PFSK-1 (cell line): ENCODE measurements around the gene DOCK10. TPM values are rescaled to one million over a fixed set of nuclear protein-coding genes. Genes with fewer than 3 reads are reported as not detected.

Experiments used
- FOXP2 ChIP-seq: optimal IDR thresholded peaks from 2 replicates; pipeline ENCODE3; 2011; ENCODE audit warnings: borderline replicate concordance, control low read depth, inconsistent platforms; ENCODE audit not compliant: insufficient read depth; ENCODE audit errors: extremely low read length, extremely low read depth
- POLR2AphosphoS5 ChIP-seq: IDR thresholded peaks from 2 replicates; pipeline ENCODE4 v1.6.1; 2012; ENCODE audit warnings: low read depth, mild to moderate bottlenecking, control low read depth, low read length, moderate library complexity
- SIN3A ChIP-seq: IDR thresholded peaks from 2 replicates; pipeline ENCODE4 v1.6.1; 2012; ENCODE audit warnings: mild to moderate bottlenecking, low read length, moderate library complexity, borderline replicate concordance; ENCODE audit not compliant: insufficient read depth
- TAF1 ChIP-seq: IDR thresholded peaks from 2 replicates; pipeline ENCODE4 v1.6.1; 2012; ENCODE audit warnings: low read length, control low read depth, borderline replicate concordance; ENCODE audit not compliant: insufficient read depth
- polyA plus RNA-seq: library from polyadenylated mRNA; unstranded; fragments of >200 nt; gene quantifications from one replicate; pipeline ENCODE4 v1.2.1, GENCODE V29; 2012; ENCODE audit warnings: low read depth, missing spikeins; ENCODE audit not compliant: insufficient read length
- TF ChIP-seq, protein P1 (sequence below), 2 experiments: IDR thresholded peaks; 2 replicates each; pipeline versions ENCODE4 v1.6.1 to v1.8.0; 2011 to 2012; ENCODE audit warnings: low read depth in 2 of 2, low read length in 2 of 2, control low read depth in 1 of 2, inconsistent platforms in 1 of 2, mild to moderate bottlenecking in 1 of 2, moderate library complexity in 1 of 2; ENCODE audit not compliant: insufficient read depth in 1 of 2

Gene DOCK10
- 1.1 TPM for polyA plus RNA-seq

DNA sequence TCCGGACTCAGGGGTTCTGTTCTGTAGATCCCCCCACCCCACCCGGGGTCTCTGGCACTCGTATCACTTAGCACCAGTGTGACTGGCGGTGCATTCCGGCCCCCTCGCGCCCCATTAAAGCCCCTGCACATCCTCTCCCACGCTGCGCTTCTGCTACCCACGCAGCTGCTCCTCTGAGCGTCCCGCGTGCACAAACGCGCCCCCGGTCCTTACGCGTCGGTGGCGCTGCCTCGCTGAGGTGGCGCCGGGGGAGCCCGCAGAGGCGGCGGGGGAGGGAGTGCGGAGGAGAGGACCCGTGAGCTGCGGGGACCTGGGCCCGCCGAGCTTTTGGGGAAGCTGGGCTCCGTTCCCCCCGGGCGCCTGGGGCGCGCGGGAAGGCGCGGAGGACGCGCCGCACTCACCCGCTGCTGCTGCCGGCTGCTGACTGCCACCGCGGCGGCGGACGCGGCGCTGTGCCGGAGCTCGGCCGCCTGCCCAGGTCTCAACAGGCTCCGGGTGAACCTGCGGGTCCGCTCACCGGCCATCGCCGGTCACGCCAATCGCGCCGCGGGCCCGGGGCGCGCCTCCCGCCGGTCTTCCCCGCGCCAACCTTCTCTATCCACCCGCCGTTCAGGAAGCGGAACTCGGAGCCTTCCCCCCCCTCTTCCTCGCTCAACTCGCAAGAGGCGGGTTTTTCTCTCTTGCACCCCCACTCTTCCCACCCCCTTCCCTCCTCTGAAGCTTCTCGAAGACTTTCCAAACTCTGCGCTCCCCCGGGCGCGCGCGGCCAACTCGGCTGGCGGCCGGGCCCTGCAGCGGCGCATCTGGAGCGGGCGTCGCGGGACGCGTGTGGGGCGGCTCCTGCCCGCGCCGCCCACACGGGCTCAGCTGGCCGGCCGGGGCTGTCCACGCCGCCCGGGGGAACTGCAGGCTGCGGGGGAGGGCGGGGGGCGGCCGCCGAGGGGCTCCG lies at the start of gene DOCK10:
TSS of gene DOCK10 (minus strand) at position 618 of the 949 bp plus-strand sequence. CDS start at position 524, 94 bp downstream.
- TF ChIP-seq FOXP2 = no peak

DNA sequence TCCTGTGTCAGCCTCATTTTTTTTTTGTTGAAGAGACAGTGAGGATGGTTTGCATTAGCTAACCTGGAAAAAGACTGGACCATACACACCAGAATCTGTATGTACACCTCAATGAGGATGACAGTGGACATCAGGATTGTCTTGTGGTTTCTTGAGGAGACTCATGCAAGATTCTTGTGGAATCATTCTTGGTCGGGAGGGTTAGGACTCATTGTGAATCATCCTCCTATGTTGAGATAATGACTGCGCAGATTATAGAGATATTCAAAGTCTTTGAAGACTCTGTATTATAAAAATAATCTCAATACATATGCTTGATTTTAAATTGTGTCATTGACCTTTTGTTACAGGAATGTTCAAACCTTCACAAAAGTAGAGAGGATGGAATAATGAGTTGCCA lies 49.1 kb upstream of the DOCK10 start:
- TF ChIP-seq FOXP2 (no peak), POLR2AphosphoS5 (no peak), SIN3A (no peak), TAF1 (no peak)
- TF ChIP-seq, protein P1, sequence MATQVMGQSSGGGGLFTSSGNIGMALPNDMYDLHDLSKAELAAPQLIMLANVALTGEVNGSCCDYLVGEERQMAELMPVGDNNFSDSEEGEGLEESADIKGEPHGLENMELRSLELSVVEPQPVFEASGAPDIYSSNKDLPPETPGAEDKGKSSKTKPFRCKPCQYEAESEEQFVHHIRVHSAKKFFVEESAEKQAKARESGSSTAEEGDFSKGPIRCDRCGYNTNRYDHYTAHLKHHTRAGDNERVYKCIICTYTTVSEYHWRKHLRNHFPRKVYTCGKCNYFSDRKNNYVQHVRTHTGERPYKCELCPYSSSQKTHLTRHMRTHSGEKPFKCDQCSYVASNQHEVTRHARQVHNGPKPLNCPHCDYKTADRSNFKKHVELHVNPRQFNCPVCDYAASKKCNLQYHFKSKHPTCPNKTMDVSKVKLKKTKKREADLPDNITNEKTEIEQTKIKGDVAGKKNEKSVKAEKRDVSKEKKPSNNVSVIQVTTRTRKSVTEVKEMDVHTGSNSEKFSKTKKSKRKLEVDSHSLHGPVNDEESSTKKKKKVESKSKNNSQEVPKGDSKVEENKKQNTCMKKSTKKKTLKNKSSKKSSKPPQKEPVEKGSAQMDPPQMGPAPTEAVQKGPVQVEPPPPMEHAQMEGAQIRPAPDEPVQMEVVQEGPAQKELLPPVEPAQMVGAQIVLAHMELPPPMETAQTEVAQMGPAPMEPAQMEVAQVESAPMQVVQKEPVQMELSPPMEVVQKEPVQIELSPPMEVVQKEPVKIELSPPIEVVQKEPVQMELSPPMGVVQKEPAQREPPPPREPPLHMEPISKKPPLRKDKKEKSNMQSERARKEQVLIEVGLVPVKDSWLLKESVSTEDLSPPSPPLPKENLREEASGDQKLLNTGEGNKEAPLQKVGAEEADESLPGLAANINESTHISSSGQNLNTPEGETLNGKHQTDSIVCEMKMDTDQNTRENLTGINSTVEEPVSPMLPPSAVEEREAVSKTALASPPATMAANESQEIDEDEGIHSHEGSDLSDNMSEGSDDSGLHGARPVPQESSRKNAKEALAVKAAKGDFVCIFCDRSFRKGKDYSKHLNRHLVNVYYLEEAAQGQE (IDR thresholded peaks at IDR 0.05; ENCODE audit: insufficient read depth in 1 of 2, low read depth in 2 of 2, low read length in 2 of 2) = no peak

DNA sequence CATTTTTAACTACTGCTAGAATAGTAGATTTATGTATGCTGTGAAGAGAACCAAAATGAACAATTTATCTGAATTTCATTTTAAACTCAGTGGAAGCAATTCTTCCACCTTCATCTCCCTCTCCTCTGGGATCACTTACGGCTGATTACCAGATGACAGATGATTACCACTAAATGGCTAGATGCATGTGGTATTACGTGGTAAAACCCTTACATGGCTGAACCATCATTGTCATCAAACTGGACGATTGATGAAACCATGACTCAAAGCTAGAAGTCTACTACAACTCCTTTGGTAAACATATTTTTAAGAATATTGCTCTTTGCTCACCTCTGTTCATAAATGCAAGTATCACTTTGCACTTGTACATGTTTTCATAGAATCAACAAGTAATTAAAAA lies 48.5 kb upstream of the DOCK10 start:
- TF ChIP-seq POLR2AphosphoS5 (no peak), FOXP2 (no peak), SIN3A (no peak), TAF1 (no peak)
- TF ChIP-seq, protein P1 (IDR thresholded peaks at IDR 0.05; ENCODE audit: insufficient read depth in 1 of 2, low read depth in 2 of 2, low read length in 2 of 2) = no peak

DNA sequence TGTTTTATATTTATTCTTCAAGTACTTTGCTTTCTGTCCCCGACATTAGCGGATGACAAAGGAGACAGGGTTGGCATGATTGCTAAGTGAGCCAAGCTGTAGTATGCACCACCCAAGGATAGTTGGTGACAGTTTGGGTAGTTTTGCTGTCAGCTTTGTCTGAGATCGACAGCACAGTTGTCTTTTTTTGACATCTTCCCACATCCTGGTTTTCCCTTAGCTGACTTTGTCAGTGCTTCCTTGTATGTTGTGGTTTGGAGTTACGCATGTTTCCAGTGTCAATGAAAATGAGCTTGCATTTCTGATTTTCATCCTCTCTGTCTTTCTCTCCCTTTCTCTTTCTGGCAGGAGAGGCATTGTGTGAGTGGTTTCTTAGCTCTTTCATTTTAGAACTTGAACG lies 44.6 kb upstream of the DOCK10 start:
- no peak for TF ChIP-seq SIN3A
- no peak for TF ChIP-seq POLR2AphosphoS5
- no peak for TF ChIP-seq TAF1
- no peak for TF ChIP-seq FOXP2

DNA sequence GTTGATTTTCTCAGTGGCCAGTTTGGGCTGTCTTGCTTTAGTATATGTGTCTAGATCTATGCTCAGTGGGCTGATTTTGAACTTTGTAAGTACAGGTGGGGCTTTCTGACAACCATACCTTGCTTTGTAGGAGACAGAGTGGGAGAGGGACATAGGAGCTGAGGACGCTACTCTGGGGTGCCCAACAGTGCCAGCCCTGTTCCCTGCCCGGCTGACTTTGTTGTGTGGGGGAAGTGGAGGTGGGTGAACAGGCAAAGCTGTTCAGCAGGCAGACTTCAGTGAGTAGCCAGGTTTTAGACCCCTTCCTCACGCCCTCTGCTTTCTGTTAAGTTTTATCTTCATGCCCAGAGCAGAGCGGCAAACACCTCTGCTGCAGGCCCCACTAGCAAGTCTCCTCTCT lies 44.2 kb upstream of the DOCK10 start:
- no peak for TF ChIP-seq SIN3A
- TF ChIP-seq, protein P1 (IDR thresholded peaks at IDR 0.05; ENCODE audit: insufficient read depth in 1 of 2, low read depth in 2 of 2, low read length in 2 of 2) = no peak
- no peak for TF ChIP-seq POLR2AphosphoS5
- no peak for TF ChIP-seq TAF1
- no peak for TF ChIP-seq FOXP2

DNA sequence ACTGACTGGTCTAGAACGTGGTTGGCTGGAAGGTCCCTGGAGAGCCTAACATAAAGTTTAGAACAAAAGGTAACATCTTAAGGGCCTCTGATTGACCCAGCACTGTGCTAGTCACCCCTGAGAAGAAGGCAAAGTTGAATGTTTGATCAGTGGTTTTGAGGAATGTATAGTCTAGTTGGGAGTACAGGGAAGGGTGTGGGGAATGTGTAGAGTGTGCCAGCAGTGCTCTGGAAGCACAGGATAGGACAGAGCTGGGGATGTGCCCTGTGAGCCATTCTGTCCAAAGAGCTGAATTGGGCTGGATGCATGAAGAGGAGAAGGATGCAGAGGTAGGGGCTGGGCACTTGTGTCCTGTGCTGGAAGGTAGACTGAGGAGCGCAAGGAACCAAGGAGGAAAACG lies 41.0 kb upstream of the DOCK10 start:
- no peak for TF ChIP-seq SIN3A
- TF ChIP-seq, protein P1 (IDR thresholded peaks at IDR 0.05; ENCODE audit: insufficient read depth in 1 of 2, low read depth in 2 of 2, low read length in 2 of 2) = no peak
- no peak for TF ChIP-seq POLR2AphosphoS5
- TF ChIP-seq FOXP2 = no peak
- TF ChIP-seq TAF1 = no peak
